Mucosa of descending colon (tissue), 3 donors: ENCODE measurements around the gene ZFPM1. TPM values are rescaled to one million over a fixed set of nuclear protein-coding genes. Genes with fewer than 3 reads are reported as not detected.
A peak's percentile ranks its signal among the peaks of the same experiment; 100 is the strongest.

Experiments
- ATAC-seq: fragments of 200-7000 bp; cut with Tn5 transposase; one replicate; pipeline ENCODE4 v1.9.1; 2020; ENCODE audit warnings: mild to moderate bottlenecking, moderate library complexity
- DNase-seq, 3 donors: peaks; one replicate each; pipeline ENCODE4 v3.0.0-alpha.2; 2020
- H3K36me3 ChIP-seq: fragments of 200-600 bp; one replicate; pipeline ENCODE4 v1.8.0; 2021; ENCODE audit warnings: low read depth, mild to moderate bottlenecking
- H3K4me1 ChIP-seq: fragments of 200-600 bp; one replicate; pipeline ENCODE4 v1.8.0; 2021; ENCODE audit warnings: low read depth, mild to moderate bottlenecking
- H3K4me3 ChIP-seq: fragments of 200-600 bp; one replicate; pipeline ENCODE4 v1.8.0; 2021; ENCODE audit warnings: mild to moderate bottlenecking
- H3K9me3 ChIP-seq: fragments of 200-600 bp; one replicate; pipeline ENCODE4 v1.8.0; 2021; ENCODE audit warnings: mild to moderate bottlenecking
- CTCF ChIP-seq: fragments of 200-600 bp; IDR thresholded peaks from one replicate; pipeline ENCODE4 v1.8.0; 2022; ENCODE audit warnings: antibody characterized with exemption, mild to moderate bottlenecking
- intact Hi-C, 2 donors: fragments of 100-400 bp; cut with DNase I in 1 of 2; cut with micrococcal nuclease in 1 of 2; formaldehyde crosslinking; loops; one replicate each; pipeline versions ENCODE4 v1.11.0 to v1.11.1; 2022; cut with DNase I, micrococcal nuclease
- total RNA-seq, 3 donors: library from RNA; stranded (reverse); fragmentation: NEBNext Ultra II Directional in 2 of 3; extraction: Animal tissue kit (Norgen Biotek cat#: 25700) in 2 of 3; gene quantifications; one replicate each; pipeline versions ENCODE4 v1.2.1 to v1.2.4, GENCODE V29; 2021 to 2023
- donor health status: DM: no; HTN: no; CAD: no; lungs with moderate emphysema.
- donor health status: DM: no; HTN: no; CAD: no.
- donor health status: DM: no; HTN: yes; CAD: no.

Gene ZFPM1
- total RNA-seq, 3 donors from 2014 or later = 5.2 to 10.3 (median 7.2) TPM

GRCh38 chr16:88545781-88546180 lies 92.7 kb downstream of the ZFPM1 start:
- no peaks in the 10 kb centered on the region for H3K4me1 ChIP-seq
- H3K36me3 ChIP-seq = no peaks in the 10 kb centered on the region
- no peak overlapping the region for H3K4me3 ChIP-seq
- DNase-seq = no peak
- no peak for ATAC-seq
- intact Hi-C loops = no loop called here
- H3K9me3 ChIP-seq = peaks cover 18% of the 10 kb centered on the region
- no peak for TF ChIP-seq CTCF

GRCh38 chr16:88548131-88548874 lies 95.2 kb downstream of the ZFPM1 start:
- H3K36me3 ChIP-seq = no peaks in the 10 kb centered on the region
- intact Hi-C loops = no loop called here
- no peak for TF ChIP-seq CTCF

GRCh38 chr16:88548985-88549384 lies 95.9 kb downstream of the ZFPM1 start:
- intact Hi-C loops = no loop called here

More at GRCh38 chr16:88548131-88548874, 95.2 kb downstream of the ZFPM1 start:
- no peaks in the 10 kb centered on the region for H3K4me1 ChIP-seq
- no peak overlapping the region for H3K4me3 ChIP-seq
- ATAC-seq (no peak), DNase-seq (no peak)
- peaks cover 7% of the 10 kb centered on the region for H3K9me3 ChIP-seq

DNA sequence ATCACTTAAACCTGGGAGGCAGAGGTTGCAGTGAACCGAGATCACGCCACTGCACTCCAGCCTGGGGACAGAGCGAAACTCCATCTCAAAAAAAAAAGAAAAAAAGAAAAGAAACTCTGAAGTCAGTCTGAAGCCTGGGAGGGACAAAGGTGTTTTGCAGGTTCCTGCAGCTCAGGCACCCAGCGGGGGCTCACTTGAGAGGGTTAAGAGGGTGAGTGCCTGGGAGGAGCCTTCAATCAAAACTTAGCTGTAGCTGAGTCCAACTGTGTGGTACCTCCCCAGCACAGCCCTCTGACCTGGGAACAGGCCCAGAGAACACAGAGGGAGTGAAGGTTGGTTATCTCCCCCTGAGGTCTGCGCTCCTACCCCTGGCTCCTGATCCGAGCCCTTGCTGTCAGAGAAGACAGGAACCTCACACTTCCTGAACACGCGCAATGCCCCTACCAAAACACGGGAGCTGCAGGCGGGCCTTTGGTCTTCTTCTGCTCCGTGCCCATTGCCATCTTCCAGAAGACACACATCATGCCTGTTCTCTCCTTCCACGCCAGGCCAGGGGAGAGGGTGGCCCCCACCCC lies 96.7 kb downstream of the ZFPM1 start:
- H3K4me1 ChIP-seq = no peaks in the 10 kb centered on the region
- no peak for DNase-seq
- no peaks in the 10 kb centered on the region for H3K9me3 ChIP-seq
- TF ChIP-seq CTCF = no peak
- H3K4me3 ChIP-seq = no peak overlapping the region
- no peak for ATAC-seq
- intact Hi-C loops = no loop called here
- H3K36me3 ChIP-seq = no peaks in the 10 kb centered on the region

More at GRCh38 chr16:88548985-88549384, 95.9 kb downstream of the ZFPM1 start:
- H3K4me3 ChIP-seq = no peak overlapping the region
- no peaks in the 10 kb centered on the region for H3K9me3 ChIP-seq
- H3K4me1 ChIP-seq = no peaks in the 10 kb centered on the region
- DNase-seq (no peak), ATAC-seq (no peak)
- no peak for TF ChIP-seq CTCF
- no peaks in the 10 kb centered on the region for H3K36me3 ChIP-seq

DNA sequence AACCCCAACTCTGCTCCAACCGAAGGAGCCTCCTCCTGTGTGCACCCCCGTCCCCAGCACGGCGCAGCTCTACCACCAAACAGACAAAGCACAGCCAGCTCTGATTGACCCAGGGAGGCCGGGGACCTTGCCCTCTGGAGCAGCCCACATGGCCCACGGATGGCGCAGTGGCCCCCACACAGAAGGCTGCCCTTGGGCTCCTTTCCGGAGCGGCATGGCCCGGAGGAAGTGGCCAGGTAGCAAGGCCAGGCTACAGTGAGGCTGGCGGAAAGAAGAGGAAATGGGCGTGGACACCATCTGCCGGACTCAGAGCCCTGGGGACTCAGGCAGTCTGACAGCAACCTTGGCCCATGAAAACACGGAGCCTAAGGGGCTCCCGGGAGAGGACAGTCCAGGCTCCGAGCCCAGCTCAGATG lies 97.2 kb downstream of the ZFPM1 start:
- no peaks in the 10 kb centered on the region for H3K36me3 ChIP-seq
- H3K4me1 ChIP-seq = no peaks in the 10 kb centered on the region
- TF ChIP-seq CTCF = no peak
- H3K9me3 ChIP-seq = no peaks in the 10 kb centered on the region
- ATAC-seq (peak; percentile 69), DNase-seq (no peak)
- H3K4me3 ChIP-seq = no peak overlapping the region
- intact Hi-C loops = no loop called here
